ENCODE results near the gene TEX2. TPM values are rescaled to one million over a fixed set of nuclear protein-coding genes. Genes with fewer than 3 reads are reported as not detected.
A peak's percentile ranks its signal among the peaks of the same experiment; 100 is the strongest.

The TEX2 gene
- total and polyA plus RNA-seq, 2 of the 13 experiments (the other 11 are each of a cell fraction or from before 2014, with no cell fraction given), result 21.4 to 37.7 TPM

GRCh38 chr17:64281962-64282752 is 19.1 kb upstream of the TEX2 start (continued):
- TF ChIP-seq NFATC3 (CRISPR knock-in tag; IDR thresholded peaks at IDR 0.05) (no peak), SMC3 (IDR thresholded peaks at IDR 0.05; ENCODE audit: low read length) (peak; percentile 95), FOXA3 (CRISPR knock-in tag; IDR thresholded peaks at IDR 0.05) (peak; percentile 64), NR2F6 (IDR thresholded peaks at IDR 0.05) (no peak), NR2F6 (CRISPR knock-in tag; IDR thresholded peaks at IDR 0.05) (0 out of 2 replicates have a peak, but pooled peaks have one; percentile 17), ERF (CRISPR knock-in tag; IDR thresholded peaks at IDR 0.05) (peak; percentile 25; the same call in 1 of the 2 replicates), FOXA1 (IDR thresholded peaks at IDR 0.05) (no peak), FOXA1 (CRISPR knock-in tag; IDR thresholded peaks at IDR 0.05) (peak; percentile 66), ZNF260 (CRISPR knock-in tag; IDR thresholded peaks at IDR 0.05; ENCODE audit: borderline replicate concordance, low read depth) (no peak), ZFP82 (CRISPR knock-in tag; IDR thresholded peaks at IDR 0.05; ENCODE audit: borderline replicate concordance) (0 out of 2 replicates have a peak, but pooled peaks have one; percentile 64), SOX6 (IDR thresholded peaks at IDR 0.05) (no peak), SOX6 (CRISPR knock-in tag; IDR thresholded peaks at IDR 0.05) (peak; percentile 43; the same call in 1 of the 2 replicates), GZF1 (CRISPR knock-in tag; IDR thresholded peaks at IDR 0.05) (no peak)
- TF ChIP-seq, protein P1, sequence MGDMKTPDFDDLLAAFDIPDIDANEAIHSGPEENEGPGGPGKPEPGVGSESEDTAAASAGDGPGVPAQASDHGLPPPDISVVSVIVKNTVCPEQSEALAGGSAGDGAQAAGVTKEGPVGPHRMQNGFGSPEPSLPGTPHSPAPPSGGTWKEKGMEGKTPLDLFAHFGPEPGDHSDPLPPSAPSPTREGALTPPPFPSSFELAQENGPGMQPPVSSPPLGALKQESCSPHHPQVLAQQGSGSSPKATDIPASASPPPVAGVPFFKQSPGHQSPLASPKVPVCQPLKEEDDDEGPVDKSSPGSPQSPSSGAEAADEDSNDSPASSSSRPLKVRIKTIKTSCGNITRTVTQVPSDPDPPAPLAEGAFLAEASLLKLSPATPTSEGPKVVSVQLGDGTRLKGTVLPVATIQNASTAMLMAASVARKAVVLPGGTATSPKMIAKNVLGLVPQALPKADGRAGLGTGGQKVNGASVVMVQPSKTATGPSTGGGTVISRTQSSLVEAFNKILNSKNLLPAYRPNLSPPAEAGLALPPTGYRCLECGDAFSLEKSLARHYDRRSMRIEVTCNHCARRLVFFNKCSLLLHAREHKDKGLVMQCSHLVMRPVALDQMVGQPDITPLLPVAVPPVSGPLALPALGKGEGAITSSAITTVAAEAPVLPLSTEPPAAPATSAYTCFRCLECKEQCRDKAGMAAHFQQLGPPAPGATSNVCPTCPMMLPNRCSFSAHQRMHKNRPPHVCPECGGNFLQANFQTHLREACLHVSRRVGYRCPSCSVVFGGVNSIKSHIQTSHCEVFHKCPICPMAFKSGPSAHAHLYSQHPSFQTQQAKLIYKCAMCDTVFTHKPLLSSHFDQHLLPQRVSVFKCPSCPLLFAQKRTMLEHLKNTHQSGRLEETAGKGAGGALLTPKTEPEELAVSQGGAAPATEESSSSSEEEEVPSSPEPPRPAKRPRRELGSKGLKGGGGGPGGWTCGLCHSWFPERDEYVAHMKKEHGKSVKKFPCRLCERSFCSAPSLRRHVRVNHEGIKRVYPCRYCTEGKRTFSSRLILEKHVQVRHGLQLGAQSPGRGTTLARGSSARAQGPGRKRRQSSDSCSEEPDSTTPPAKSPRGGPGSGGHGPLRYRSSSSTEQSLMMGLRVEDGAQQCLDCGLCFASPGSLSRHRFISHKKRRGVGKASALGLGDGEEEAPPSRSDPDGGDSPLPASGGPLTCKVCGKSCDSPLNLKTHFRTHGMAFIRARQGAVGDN (CRISPR knock-in tag; IDR thresholded peaks at IDR 0.05), result peak; percentile 27; the same call in 1 of the 2 replicates
- TF ChIP-seq, protein P2, sequence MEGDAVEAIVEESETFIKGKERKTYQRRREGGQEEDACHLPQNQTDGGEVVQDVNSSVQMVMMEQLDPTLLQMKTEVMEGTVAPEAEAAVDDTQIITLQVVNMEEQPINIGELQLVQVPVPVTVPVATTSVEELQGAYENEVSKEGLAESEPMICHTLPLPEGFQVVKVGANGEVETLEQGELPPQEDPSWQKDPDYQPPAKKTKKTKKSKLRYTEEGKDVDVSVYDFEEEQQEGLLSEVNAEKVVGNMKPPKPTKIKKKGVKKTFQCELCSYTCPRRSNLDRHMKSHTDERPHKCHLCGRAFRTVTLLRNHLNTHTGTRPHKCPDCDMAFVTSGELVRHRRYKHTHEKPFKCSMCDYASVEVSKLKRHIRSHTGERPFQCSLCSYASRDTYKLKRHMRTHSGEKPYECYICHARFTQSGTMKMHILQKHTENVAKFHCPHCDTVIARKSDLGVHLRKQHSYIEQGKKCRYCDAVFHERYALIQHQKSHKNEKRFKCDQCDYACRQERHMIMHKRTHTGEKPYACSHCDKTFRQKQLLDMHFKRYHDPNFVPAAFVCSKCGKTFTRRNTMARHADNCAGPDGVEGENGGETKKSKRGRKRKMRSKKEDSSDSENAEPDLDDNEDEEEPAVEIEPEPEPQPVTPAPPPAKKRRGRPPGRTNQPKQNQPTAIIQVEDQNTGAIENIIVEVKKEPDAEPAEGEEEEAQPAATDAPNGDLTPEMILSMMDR (CRISPR knock-in tag; IDR thresholded peaks at IDR 0.05), result peak; percentile 85
- TF ChIP-seq, protein P3, sequence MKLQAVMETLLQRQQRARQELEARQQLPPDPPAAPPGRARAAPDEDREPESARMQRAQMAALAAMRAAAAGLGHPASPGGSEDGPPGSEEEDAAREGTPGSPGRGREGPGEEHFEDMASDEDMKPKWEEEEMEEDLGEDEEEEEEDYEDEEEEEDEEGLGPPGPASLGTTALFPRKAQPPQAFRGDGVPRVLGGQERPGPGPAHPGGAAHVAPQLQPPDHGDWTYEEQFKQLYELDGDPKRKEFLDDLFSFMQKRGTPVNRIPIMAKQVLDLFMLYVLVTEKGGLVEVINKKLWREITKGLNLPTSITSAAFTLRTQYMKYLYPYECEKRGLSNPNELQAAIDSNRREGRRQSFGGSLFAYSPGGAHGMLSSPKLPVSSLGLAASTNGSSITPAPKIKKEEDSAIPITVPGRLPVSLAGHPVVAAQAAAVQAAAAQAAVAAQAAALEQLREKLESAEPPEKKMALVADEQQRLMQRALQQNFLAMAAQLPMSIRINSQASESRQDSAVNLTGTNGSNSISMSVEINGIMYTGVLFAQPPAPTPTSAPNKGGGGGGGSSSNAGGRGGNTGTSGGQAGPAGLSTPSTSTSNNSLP (IDR thresholded peaks at IDR 0.05; ENCODE audit: low read depth, low read length), result peak; percentile 68; the same call in 1 of the 2 replicates

Data from HepG2 (cell line).